ENCODE results near the gene BAIAP2L2. TPM values are rescaled to one million over a fixed set of nuclear protein-coding genes. Genes with fewer than 3 reads are reported as not detected.
"Not testable (repeated sequence)": the region's sequence is repeated elsewhere in the genome, so short reads cannot be mapped to it uniquely, and the experiment has no call there.

Gene BAIAP2L2
- total RNA-seq, 1 donor from 2014 or later: 0.45 TPM

DNA sequence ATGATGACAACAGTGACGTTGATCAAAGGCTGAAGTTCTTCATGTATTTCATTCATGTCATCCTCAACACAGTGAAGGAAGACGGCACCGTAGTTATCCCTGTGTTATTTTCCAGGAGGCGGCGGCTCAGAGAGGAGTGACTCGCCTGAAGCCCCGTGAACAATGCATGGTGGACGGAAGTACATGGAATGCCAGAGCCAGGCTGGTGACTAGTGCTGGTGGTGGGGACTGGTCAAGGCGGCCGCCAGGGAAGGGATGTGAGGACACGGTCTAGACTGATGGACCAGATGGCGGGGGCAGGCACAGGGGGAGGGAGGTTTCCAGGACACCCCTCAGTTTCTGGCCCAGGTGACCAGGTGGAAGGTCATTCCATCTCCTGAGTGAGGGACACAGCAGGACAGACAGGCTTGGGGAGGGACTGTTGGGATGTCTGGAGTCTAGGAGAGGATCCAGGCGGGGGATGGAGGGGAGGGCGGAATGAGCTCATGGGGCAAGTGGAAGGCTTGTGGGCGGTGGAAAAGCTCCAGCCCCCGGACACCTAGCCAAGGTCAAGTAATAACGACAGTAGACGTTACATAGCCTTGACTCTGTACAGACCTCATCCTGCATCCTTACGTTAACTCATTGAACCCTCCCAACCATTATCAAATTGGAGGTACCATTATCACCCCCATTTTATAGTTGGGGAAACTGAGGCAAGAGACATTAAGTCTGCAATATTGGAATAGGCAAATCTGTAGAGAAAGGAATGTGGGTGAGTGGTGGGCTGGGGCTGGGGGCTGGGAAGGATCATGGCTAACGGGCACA lies 69.3 kb downstream of the BAIAP2L2 start:
- no peak for DNase-seq (ENCODE audit: low read depth)

DNA sequence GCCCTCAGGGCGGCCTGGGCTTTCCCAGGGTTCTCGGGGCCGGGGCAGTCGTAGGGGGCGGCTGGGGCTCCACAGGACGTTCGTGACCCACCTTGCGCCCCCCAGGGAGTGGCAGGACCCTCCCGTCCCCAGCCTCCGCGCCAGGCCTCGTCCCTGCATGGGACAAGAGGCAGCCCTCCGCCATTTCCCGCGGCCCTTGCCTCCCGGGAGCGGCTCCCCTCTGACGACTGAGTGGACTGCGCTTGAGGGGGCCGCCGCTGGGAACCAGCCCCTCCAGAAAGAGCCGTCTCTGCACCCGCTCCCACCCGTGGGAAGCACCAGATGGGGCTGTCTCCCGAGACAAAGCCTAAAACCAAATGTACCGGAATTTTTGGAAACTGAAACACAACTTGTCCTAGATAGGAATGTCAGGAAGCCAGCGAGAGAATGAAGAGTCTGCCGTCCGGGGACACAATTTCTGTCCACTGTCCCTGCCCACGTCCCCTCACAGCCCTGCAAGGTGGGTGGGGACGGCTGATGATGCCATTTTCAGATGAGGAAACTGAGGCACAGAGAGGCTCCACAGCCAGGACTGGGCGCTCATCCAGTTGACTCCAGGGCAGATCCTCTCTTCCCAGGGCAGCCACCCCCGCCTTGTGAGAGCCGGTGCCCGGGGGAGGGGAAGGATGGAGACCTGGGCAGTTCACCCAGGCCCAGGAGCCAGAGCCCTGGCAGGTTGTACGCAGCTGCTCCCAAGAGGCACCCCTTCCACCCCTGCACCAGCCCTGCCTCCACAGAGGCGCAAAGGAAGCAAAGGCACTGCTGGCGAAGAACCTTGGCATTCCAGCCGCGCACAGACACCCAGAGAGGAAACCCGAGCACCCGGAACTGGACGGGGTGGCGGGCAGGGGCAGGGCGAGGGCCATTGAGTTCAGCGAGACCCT lies 71.3 kb downstream of the BAIAP2L2 start:
- no peak for DNase-seq (ENCODE audit: low read depth)

DNA sequence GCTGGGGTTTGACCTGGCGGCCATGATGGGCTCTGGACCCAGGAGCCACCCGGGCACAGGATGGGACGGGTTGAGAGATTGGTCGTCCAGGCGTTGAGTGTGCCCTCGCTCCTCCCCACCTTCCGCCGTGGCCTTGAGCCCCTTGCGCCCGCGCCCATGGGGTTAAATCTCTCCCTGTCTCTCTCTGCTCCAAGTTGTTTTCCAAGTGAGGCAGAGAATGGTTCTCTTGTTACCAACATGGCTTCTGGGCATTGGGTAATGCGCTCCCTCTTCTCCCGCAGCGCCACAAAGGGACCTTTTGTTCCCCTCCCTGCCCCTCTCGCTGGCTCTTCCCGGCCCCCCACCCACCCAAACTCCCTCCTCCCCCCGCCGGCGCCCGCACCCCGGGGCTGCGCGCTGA lies 72.1 kb downstream of the BAIAP2L2 start:
- DNase-seq (ENCODE audit: low read depth): no peak

DNA sequence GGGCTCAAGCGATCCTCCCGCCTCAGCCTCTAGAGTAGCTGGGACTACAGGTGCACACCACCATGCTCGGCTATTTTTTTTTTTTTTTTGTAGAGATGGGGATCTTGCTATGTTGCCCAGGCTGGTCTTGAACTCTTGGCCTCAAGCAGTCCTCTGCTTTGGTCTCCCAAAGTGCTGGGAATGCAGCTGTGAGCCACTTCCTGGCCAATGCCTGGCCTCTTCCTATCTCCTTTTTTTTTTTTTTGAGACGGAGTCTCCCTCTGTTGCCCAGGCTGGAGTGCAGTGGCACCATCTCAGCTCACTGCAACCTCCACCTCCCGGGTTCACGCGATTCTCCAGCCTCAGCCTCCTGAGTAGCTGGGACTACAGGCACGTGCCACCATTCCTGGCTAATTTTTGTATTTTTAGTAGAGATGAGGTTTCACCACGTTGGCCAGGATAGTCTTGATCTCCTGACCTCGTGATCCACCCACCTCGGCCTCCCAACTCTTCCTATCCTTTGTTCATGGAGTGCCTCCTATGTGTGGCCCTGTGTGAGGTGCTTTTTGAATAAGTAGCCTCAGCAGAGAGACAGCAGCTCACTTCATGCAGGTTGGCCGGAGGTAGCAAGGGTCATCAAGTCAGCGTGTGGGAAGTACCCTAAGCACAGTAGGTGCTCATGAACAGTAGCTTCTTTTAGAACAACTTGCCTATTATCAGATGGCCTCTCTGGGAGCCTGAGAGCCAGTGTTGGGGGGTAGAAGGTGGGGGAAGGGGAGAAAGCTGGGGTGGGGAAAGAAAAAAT lies 72.9 kb downstream of the BAIAP2L2 start:
- DNase-seq (ENCODE audit: low read depth): not testable (repeated sequence)

DNA sequence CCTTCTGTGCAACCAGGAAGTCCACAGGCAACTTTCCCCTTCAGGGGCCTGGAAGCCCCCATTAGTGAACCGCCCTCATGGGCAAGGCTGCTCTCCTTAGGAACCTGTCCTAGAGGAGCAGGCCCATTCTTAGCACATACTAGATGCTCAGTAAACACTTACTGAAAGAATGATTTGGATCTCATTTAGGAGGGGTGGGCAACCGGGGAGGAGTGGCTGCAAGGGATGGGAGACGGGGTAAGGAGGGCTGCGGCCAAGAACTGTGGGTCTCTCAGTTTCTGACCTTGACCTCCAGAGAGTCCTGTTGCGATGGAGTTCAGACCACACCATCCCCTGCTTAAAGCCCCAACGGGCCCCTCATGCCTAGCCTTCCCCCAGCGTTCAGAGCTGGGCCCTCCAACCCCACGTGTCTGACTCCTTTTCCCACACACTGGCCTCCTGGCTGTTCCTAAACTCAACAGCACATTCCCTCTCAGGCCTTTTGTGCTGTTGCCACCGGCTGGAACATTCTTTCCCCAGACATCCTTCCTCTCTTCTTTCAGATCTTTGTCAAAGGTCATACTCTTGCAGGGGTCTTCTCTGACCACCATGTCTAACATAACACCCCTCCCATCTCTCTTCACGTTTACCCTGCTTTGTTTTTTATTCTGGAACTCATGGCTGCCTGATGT lies 74.0 kb downstream of the BAIAP2L2 start:
- DNase-seq (ENCODE audit: low read depth): no peak

DNA sequence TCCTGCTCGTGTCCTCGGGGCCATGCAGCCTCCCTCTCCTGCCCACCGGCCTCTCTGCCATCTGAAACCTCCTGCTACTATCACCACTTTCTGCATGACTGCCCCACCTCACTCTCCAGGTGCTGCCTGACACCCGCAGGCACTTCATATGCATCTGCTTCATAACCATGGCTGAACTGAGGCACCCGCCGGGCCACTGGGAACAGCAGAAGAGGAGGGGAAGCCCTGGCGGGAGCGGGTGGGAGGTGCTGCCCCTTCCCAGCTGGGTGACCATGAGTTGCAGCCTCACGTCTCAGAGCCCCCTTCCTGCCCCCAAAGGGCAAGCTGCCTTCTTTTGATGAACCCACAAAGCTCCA lies 75.0 kb downstream of the BAIAP2L2 start:
- no peak for DNase-seq (ENCODE audit: low read depth)

Other genes with a start within 250 kb of the BAIAP2L2 start
- gene MICALL1, start 204.4 kb downstream of the BAIAP2L2 start, total RNA-seq: 51.6 and 69.1 TPM in 2 replicates
- 0.53 and 0.62 TPM in 2 replicates for gene C22orf23, start 157.1 kb downstream of the BAIAP2L2 start, total RNA-seq
- 40.9 and 43.5 TPM in 2 replicates for gene POLR2F, start 157.0 kb downstream of the BAIAP2L2 start, total RNA-seq
- not detected in 2 replicates for gene SOX10, start 126.1 kb downstream of the BAIAP2L2 start, total RNA-seq
- 6.3 and 8.7 TPM in 2 replicates for gene PICK1, start 53.3 kb downstream of the BAIAP2L2 start, total RNA-seq
- 0.56 TPM in 1 of 2 replicates, not detected in the other for gene SLC16A8, start 26.5 kb downstream of the BAIAP2L2 start, total RNA-seq
- gene PLA2G6, start 71.1 kb upstream of the BAIAP2L2 start, total RNA-seq: 15.6 and 18.9 TPM in 2 replicates
- gene MAFF, start 91.3 kb upstream of the BAIAP2L2 start, total RNA-seq: 4.1 and 8.7 TPM in 2 replicates
- 53.4 and 78.0 TPM in 2 replicates for gene TMEM184B, start 162.3 kb upstream of the BAIAP2L2 start, total RNA-seq
- 98.5 and 111 TPM in 2 replicates for gene CSNK1E, start 206.7 kb upstream of the BAIAP2L2 start, total RNA-seq